Testis (tissue), 2 donors: ENCODE results near the gene ARFGAP3.

Experiments used
- CTCF ChIP-seq, 3 experiments: fragments of 450-650 bp in 2 of 3; fragments of 200-600 bp in 1 of 3; sonication (generic) in 1 of 3; IDR thresholded peaks; one replicate each; pipeline ENCODE4 v1.5.1; 2016 to 2019; ENCODE audit warnings: antibody characterized with exemption in 3 of 3, mild to moderate bottlenecking in 2 of 3, moderate library complexity in 1 of 3
- POLR2A ChIP-seq: fragments of 450-650 bp; IDR thresholded peaks from one replicate; pipeline ENCODE4 v1.6.1; 2017; ENCODE audit warnings: antibody characterized with exemption, mild to moderate bottlenecking, moderate library complexity

- TF ChIP-seq CTCF (IDR thresholded peaks at IDR 0.05): no peak
- TF ChIP-seq POLR2A: no peak
Observed at GRCh38 chr22:42764895-42765363, 92.1 kb downstream of the ARFGAP3 start.
